GM21825 (cell line): ENCODE data around the gene CDIP1.

Experiments
- ATAC-seq: cut with Tn5 transposase; IDR thresholded peaks from one replicate; pipeline ENCODE4 v1.9.1; 2021; ENCODE audit warnings: mild to moderate bottlenecking, moderate library complexity; ENCODE audit not compliant: unreplicated experiment

The CDIP1 gene

GRCh38 chr16:4494746-4495490 lies 43.7 kb downstream of the CDIP1 start:
- no peak for ATAC-seq

DNA sequence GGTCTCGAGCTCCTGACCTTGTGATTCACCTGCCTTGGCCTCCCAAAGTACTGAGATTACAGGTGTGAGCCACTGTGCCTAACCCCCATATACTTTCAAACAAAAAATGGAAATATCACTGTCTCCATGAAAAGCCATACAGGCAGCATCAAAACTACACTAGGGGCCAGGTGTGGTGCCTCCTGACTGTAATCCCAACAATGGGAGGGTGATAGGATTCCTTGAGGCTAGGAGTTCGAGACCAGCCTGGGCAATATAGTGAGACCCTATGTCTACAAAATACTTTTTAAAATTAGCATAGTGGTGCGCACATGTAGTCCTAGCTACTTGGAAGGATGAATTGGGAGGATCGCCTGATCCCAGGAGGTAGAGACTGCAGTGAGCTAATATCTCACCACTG lies 46.7 kb downstream of the CDIP1 start:
- no peak for ATAC-seq

DNA sequence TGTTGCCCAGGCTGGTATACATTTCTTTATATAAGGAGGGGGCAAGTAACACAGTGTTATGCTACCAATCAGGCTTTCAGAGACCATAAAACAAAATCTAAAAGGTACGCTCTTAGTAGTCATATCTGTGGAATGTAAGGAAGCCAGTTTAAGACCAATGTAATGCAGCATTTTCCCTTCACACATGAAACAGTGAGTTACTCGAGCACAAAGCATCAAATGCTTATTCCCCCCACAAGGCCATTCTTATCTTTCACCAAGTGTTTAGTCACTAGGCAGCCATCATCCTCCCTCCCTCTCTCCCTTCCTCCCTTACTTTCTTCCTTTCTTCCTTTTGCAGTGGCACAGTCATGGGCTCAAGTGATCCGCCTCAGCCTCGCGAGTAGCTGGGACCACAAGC lies 49.5 kb downstream of the CDIP1 start:
- no peak for ATAC-seq

GRCh38 chr16:4488499-4488967 lies 50.0 kb downstream of the CDIP1 start:
- ATAC-seq: no peak

DNA sequence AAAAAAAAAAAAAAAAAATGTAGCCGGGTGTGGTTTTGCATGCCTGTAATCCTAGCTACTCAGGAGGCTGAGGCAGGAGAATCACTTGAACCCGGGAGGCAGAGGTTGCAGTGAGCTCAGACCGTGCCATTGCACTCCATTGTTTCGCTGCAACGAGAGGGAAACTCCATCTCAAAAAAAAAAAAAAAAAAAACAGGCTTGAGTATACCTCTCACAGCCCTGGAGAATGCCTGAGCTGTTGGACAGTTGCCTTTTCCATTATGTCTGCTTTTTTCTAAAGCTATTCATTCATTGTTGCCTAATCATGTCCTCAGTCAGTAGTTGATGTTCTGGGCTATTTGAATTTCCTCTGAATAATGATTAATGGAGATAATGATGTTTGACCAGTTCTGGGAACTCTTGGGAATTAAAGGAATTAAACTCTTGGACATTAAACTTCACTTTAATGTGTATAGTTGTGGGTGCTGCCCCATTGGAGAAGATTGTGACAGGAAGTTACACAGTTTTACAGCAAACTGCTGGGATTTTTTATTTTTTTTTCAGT lies 50.5 kb downstream of the CDIP1 start:
- ATAC-seq: no peak

DNA sequence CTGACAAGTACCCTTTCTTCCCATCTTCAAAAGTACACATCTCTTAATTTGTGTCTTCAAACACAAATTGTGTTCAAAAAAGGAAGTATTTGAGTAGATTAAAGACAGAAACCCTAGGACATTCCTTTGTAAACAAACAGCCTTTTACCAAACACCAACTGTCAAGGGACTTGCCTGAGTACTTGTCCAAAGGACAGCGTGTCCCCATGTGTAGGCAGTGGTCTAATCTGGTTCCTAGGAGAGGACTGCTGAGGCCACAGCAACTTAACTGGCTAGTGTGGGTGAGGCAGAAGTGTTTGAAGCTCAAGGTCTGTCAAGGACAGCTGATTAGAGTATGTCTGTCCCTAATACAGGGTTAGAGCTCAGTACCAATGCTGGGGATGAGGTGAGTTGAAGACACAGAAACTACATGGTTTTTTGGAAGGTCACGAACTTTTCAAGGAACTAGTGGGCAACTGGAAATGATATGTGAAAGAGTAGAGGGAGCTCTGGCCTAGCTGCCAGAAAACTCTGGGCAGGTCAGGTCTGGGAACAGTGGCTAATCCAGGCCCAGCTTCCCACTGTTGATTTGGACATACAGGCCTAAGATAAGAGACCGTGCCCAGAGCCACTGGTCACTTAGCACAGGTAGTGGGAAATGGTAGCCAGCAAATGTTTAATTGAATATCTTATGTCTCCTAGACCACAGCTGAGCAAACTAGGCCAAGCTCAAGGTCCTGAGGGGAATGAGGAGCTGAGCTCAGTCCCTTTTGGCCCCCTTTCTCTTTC lies 52.3 kb downstream of the CDIP1 start:
- no peak for ATAC-seq

GRCh38 chr16:4481963-4482362 lies 56.6 kb downstream of the CDIP1 start:
- ATAC-seq: no peak

- ATAC-seq: no peak
Measured at GRCh38 chr16:4481526-4481925, 57.0 kb downstream of the CDIP1 start.

DNA sequence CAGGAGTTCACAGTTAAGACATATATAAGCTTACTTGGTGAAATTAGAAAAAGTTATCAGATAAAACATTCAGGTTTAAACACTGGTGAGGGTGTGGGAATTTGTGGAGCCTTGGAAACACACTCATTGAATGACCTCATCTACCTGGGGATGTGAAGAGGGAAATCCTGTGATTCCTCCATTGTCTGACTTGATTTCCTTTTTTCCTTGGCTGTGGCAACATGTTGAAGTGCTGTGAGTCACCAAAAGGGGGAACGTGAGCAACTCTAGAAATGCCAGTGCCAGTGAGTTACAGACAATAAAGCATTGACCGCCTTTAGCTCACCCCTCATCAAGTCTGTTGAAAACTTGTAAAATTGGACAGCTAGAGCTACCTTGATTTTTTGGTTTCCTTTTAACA lies 60.6 kb downstream of the CDIP1 start:
- no peak for ATAC-seq

DNA sequence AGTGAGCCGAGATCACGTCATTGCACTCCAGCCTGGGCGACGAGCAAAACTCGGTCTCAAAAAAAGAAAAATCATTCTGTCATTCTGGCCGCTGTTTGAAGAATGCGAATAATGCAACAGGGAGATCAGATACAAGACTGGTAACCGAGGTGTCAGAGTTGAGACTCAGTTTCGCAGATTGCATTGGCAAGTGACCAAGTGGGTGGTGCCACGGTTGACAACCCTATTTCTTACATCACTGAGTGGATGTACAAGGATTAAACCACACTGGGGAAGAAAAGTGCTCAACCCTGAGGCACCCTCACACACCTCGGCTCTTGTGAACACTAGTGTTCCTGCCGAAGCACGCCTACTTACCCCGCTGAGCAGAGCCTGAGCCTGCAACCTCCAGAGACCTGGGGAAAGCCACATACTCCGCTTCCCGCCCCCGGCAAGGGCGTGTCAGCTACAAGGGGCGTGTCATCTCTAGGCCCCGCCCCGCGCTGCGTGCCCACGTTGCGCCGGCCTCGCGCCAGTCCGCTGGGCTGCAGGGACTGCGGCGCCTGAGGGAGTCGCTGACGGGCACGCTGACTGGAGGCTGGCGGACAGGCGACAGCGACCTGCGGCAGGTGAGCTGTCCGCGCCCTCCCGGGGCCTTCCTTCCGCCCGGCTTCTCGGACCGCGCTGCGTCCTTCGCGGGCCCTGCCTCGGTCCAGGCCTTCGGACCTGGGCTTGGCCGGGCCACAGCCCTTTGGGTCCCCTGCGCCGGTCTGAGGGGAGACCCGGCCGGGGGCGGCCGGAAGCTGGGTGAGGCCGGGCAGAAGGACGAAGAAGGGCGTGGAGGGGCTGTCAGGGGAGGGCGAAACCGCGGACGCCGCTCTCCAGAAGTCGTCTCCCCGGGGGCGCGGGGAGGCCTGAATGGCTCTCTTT lies 62.4 kb downstream of the CDIP1 start, which contains the start of gene HMOX2:
Gene HMOX2 (plus strand): TSS at position 519 of the 909 bp plus-strand sequence. CDS start 29,127 bp downstream, outside the sequence.
- peak; percentile 87 for ATAC-seq

GRCh38 chr16:4474192-4474961 lies 64.2 kb downstream of the CDIP1 start, which contains the start of gene NMRAL1:
Gene NMRAL1 (minus strand): TSS chr16:4474625. CDS start chr16:4474132, 493 bp downstream.
- ATAC-seq: peak; percentile 50

GRCh38 chr16:4472880-4473279 lies 65.7 kb downstream of the CDIP1 start:
- no peak for ATAC-seq

DNA sequence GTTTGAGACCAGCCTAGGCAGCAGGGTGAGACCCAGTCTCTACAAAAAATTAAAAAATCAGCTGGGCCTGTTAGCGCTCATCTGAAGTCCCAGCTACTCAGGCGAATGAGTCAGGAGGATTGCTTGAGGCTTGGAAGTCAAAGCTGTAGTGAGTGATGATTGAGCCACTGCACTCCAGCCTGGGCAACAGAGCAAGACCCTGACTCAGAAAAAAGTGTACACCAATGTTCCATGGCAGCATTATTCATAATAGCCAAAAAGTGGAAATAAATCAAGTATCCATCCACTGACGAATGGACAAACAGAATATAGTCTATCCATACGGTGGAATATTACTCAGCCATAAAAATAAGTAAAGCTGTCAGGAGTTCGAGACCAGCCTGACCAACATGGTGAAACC lies 66.7 kb downstream of the CDIP1 start:
- no peak for ATAC-seq

GRCh38 chr16:4468972-4469371 lies 69.6 kb downstream of the CDIP1 start:
- no peak for ATAC-seq

- no peak for ATAC-seq
Measured at GRCh38 chr16:4467916-4468315, 70.7 kb downstream of the CDIP1 start.

- ATAC-seq: no peak
Measured at GRCh38 chr16:4465977-4466779, 72.4 kb downstream of the CDIP1 start.

DNA sequence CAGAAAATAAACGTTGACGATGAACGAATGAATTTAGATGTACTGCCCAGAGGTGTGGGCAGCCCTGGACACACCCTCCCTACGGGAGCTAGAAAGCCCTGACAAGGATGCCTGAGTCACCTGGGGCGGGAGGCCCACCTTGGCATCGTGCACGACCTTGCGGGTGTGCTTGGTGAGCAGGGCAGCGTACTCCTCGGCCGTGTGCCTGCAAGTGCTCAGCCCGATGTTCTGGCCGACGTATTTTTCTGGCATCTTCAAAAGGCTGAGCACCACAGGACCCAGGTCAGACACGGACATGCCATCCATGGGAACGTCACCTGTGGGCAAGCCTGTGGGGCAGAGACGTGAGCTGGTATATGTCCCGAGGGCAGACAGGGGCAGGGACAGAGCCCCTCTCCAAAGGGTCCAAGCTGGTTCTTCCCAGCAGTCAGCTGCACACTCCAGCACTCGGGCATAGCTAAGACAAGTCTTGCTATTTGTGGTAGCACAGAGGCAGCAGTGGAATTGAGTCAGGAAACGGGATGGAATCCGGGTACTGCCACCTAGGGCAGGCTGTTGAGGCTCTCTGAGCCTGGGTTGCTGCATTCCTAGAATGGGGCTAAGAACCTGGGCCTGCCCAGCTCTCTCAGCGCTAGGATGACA lies 74.9 kb downstream of the CDIP1 start:
- no peak for ATAC-seq

DNA sequence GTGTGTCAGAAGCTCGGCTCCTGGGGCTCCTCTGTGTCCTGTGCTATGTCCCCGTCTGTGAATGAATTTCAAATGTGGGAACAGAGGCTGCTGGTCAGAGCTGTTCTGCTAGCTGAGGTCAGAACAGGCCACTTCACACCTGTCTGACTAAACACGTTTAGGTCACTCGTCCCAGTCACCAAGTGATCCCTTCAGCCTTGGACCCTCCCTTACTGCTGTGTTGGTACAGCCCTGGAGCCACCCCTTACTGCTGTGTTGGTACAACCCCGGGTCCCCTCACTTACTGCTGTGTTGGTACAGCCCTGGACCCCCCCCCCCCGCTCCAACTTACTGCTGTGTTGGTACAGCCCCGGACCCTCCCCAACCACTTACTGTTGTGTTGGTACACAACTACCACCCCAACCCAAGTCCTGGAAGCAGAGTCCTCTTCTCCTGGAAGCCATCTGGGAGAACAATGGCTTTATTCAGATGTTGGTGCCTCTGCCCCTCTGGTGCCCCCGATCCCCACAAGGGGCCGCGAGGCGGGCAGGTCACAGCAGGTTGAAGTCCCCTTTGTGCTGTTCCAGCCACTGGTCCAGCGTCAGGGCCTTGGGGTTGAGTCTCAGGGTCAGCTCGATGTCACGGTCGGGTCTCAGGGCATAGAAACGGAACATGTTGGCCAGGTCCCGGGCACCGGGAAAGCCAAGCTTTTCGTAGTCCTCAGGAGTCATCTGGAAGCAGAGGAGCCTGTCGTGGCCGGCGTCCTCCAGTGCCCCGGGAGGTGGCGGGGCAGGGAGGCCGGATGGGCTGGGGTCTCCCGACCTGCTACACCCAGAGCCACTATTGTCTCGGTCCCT lies 77.1 kb downstream of the CDIP1 start:
- no peak for ATAC-seq
